Measurements from ENCODE around the gene ARFGAP3.

Gene ARFGAP3

GRCh38 chr22:42808521-42808920, 48.6 kb downstream of the ARFGAP3 start:
- DNase-seq: no peak

GRCh38 chr22:42807185-42807584, 49.9 kb downstream of the ARFGAP3 start:
- Histone ChIP-seq H3K27me3 (replicated peaks; ENCODE audit: insufficient read depth, low read length) (no peaks in the 10 kb centered on the region), H3K9ac (ENCODE audit: low read length) (no peak overlapping the region), H3K9me3 (replicated peaks; ENCODE audit: insufficient read depth, low read length) (no peaks in the 10 kb centered on the region), H3K4me2 (ENCODE audit: low read depth, low read length) (no peak overlapping the region), H4K20me1 (ENCODE audit: insufficient read depth, low read length) (no peaks in the 10 kb centered on the region), H3K4me1 (ENCODE audit: low read length) (no peaks in the 10 kb centered on the region), H3K36me3 (replicated peaks; ENCODE audit: insufficient read depth, low read length) (no peaks in the 10 kb centered on the region), H3K27ac (ENCODE audit: low read length) (no peak overlapping the region), H3K79me2 (ENCODE audit: low read length) (no peaks in the 10 kb centered on the region), H2AFZ (ENCODE audit: low read length) (no peak overlapping the region), H3F3A (ENCODE audit: insufficient read depth, low read length) (no peaks in the 10 kb centered on the region), H3K9me2 (replicated peaks; ENCODE audit: insufficient read depth, low read length) (no peaks in the 10 kb centered on the region), H3K4me3 (ENCODE audit: low read length) (no peak overlapping the region)
- no peak for DNase-seq
- TF ChIP-seq EZH2 (optimal IDR thresholded peaks at IDR 0.05; ENCODE audit: low read depth, low read length): no peak
- no peak for TF ChIP-seq EZH2phosphoT487 (IDR thresholded peaks at IDR 0.05; ENCODE audit: low read length)
- TF ChIP-seq CTCF (IDR thresholded peaks at IDR 0.05; ENCODE audit: low read length): no peak

More at GRCh38 chr22:42808521-42808920, 48.6 kb downstream of the ARFGAP3 start:
- H3K4me3 ChIP-seq (ENCODE audit: low read length): no peak overlapping the region
- H3K27ac ChIP-seq (ENCODE audit: low read length): no peak overlapping the region
- H3K27me3 ChIP-seq (replicated peaks; ENCODE audit: insufficient read depth, low read length): no peaks in the 10 kb centered on the region
- no peaks in the 10 kb centered on the region for H3F3A ChIP-seq (ENCODE audit: insufficient read depth, low read length)
- H3K9me3 ChIP-seq (replicated peaks; ENCODE audit: insufficient read depth, low read length): no peaks in the 10 kb centered on the region
- no peaks in the 10 kb centered on the region for H4K20me1 ChIP-seq (ENCODE audit: insufficient read depth, low read length)
- no peaks in the 10 kb centered on the region for H3K36me3 ChIP-seq (replicated peaks; ENCODE audit: insufficient read depth, low read length)
- TF ChIP-seq CTCF (IDR thresholded peaks at IDR 0.05; ENCODE audit: low read length) (no peak), EZH2 (optimal IDR thresholded peaks at IDR 0.05; ENCODE audit: low read depth, low read length) (no peak), EZH2phosphoT487 (IDR thresholded peaks at IDR 0.05; ENCODE audit: low read length) (no peak)
- H2AFZ ChIP-seq (ENCODE audit: low read length): no peak overlapping the region
- H3K9me2 ChIP-seq (replicated peaks; ENCODE audit: insufficient read depth, low read length): no peaks in the 10 kb centered on the region
- H3K4me2 ChIP-seq (ENCODE audit: low read depth, low read length): no peak overlapping the region
- no peak overlapping the region for H3K9ac ChIP-seq (ENCODE audit: low read length)
- H3K79me2 ChIP-seq (ENCODE audit: low read length): no peaks in the 10 kb centered on the region
- no peaks in the 10 kb centered on the region for H3K4me1 ChIP-seq (ENCODE audit: low read length)

GRCh38 chr22:42805998-42806830, 50.9 kb downstream of the ARFGAP3 start:
- no peak overlapping the region for H2AFZ ChIP-seq (ENCODE audit: low read length)
- H4K20me1 ChIP-seq (ENCODE audit: insufficient read depth, low read length): no peaks in the 10 kb centered on the region
- H3K9me3 ChIP-seq (replicated peaks; ENCODE audit: insufficient read depth, low read length): no peaks in the 10 kb centered on the region
- no peak overlapping the region for H3K27ac ChIP-seq (ENCODE audit: low read length)
- H3K4me3 ChIP-seq (ENCODE audit: low read length): no peak overlapping the region
- TF ChIP-seq EZH2 (optimal IDR thresholded peaks at IDR 0.05; ENCODE audit: low read depth, low read length) (no peak), CTCF (IDR thresholded peaks at IDR 0.05; ENCODE audit: low read length) (no peak), EZH2phosphoT487 (IDR thresholded peaks at IDR 0.05; ENCODE audit: low read length) (no peak)
- H3K27me3 ChIP-seq (replicated peaks; ENCODE audit: insufficient read depth, low read length): no peaks in the 10 kb centered on the region
- no peaks in the 10 kb centered on the region for H3K79me2 ChIP-seq (ENCODE audit: low read length)
- H3K4me2 ChIP-seq (ENCODE audit: low read depth, low read length): no peak overlapping the region
- no peaks in the 10 kb centered on the region for H3K9me2 ChIP-seq (replicated peaks; ENCODE audit: insufficient read depth, low read length)
- H3K9ac ChIP-seq (ENCODE audit: low read length): no peak overlapping the region
- no peaks in the 10 kb centered on the region for H3F3A ChIP-seq (ENCODE audit: insufficient read depth, low read length)
- DNase-seq: no peak
- H3K4me1 ChIP-seq (ENCODE audit: low read length): no peaks in the 10 kb centered on the region
- no peaks in the 10 kb centered on the region for H3K36me3 ChIP-seq (replicated peaks; ENCODE audit: insufficient read depth, low read length)

Data from MM.1S (cell line).